GM12801 (cell line): ENCODE data around the gene GIGYF1.

Source experiments
- TF ChIP-seq, protein P1 (sequence below): IDR thresholded peaks from one replicate; pipeline ENCODE4 v1.5.1; 2011; ENCODE audit warnings: control low read depth; ENCODE audit not compliant: insufficient read length; ENCODE audit errors: extremely low read depth

The GIGYF1 gene, protein sequence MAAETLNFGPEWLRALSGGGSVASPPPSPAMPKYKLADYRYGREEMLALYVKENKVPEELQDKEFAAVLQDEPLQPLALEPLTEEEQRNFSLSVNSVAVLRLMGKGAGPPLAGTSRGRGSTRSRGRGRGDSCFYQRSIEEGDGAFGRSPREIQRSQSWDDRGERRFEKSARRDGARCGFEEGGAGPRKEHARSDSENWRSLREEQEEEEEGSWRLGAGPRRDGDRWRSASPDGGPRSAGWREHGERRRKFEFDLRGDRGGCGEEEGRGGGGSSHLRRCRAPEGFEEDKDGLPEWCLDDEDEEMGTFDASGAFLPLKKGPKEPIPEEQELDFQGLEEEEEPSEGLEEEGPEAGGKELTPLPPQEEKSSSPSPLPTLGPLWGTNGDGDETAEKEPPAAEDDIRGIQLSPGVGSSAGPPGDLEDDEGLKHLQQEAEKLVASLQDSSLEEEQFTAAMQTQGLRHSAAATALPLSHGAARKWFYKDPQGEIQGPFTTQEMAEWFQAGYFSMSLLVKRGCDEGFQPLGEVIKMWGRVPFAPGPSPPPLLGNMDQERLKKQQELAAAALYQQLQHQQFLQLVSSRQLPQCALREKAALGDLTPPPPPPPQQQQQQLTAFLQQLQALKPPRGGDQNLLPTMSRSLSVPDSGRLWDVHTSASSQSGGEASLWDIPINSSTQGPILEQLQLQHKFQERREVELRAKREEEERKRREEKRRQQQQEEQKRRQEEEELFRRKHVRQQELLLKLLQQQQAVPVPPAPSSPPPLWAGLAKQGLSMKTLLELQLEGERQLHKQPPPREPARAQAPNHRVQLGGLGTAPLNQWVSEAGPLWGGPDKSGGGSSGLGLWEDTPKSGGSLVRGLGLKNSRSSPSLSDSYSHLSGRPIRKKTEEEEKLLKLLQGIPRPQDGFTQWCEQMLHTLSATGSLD (N-terminal part only)

DNA sequence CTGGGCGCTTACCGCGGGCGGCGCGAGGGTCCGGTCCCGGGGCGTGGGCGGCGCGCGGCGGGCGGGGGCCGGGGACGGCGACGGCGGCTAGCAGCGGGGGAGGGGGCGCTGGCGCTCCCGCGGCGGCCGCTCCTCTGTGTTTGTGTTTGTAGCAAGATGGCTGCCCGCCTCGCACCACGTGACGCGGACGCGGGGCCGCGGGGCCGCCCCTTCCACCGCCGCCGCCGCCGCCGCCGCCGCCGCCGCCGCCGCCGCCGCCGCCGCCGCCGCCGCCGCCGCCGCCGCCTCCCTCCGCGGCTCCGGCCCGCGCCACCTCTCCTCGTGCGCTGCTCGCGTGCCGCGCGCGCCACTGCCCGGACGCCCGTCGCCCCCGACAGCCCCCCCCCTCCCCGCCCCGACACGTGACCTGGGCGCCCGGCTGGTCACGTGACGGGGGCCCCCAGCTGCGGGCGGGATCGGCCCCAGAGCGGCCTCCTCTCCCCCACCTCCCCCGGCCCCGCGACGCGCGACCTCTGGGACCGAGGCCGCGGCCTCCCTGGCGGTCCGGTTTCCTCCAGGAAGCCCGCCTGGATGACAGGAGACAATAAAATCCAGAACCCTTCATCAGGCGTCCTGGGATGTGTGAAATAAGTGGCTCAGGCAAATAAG lies at the start of gene GIGYF1:
GIGYF1 (minus strand) TSS at position 153 of the 648 bp plus-strand sequence. CDS start 6,012 bp downstream, outside the sequence.
- TF ChIP-seq, protein P1, sequence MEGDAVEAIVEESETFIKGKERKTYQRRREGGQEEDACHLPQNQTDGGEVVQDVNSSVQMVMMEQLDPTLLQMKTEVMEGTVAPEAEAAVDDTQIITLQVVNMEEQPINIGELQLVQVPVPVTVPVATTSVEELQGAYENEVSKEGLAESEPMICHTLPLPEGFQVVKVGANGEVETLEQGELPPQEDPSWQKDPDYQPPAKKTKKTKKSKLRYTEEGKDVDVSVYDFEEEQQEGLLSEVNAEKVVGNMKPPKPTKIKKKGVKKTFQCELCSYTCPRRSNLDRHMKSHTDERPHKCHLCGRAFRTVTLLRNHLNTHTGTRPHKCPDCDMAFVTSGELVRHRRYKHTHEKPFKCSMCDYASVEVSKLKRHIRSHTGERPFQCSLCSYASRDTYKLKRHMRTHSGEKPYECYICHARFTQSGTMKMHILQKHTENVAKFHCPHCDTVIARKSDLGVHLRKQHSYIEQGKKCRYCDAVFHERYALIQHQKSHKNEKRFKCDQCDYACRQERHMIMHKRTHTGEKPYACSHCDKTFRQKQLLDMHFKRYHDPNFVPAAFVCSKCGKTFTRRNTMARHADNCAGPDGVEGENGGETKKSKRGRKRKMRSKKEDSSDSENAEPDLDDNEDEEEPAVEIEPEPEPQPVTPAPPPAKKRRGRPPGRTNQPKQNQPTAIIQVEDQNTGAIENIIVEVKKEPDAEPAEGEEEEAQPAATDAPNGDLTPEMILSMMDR = no peak

DNA sequence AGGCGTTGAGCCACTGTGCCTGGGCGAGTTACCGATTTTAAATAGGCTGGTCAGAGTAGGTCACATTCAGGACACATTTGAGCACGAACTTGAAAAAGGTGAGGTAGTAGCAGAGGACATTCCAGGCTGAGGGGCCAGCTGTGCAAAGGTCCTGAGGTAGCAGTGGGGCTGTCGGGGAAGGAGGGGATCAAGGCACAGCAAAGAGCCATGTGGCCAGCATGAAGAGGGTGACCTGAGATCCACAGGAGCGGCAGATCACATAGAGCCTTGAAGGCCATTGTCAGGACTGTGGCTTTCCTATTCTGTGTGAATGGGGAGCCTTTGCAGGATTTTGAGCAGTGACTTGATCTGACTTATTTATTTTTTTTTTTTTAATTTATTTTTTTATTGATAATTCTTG lies 45.9 kb upstream of the GIGYF1 start:
- TF ChIP-seq, protein P1 = no peak

DNA sequence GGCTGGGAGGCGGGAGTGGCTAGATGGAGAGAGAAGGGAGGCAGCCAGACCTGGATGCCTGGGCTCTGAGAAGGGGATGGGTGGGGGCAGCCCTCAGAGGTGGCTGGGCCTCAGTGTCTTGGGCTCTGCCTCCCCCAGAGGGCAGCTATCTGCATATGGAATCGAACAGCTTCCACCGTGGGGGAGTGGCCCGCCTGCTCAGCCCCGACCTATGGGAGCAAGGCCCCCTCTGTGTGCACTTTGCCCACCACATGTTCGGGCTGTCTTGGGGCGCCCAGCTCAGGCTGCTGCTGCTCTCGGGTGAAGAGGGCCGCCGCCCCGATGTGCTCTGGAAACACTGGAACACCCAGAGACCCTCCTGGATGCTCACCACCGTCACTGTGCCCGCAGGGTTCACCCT lies 42.6 kb upstream of the GIGYF1 start:
- TF ChIP-seq, protein P1 = no peak

DNA sequence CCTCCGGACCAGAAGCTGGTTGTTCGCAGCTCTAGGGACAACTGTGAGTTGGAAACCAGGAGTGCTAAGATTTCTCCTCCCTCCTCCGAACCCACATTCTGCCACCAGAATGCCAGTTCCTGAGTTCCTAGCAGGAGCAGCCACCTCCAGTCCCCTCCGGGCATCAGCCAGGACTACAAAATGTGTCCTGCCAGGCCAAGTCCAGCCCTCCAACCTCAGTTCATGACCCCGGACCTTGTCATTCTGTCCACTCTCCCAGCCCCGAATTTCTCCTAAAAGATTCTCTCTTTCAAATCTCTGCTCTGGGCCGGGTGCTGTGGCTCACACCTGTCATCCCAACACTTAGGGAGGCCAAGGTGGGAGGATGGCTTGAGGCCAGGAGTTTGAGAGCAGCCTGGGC lies 41.7 kb upstream of the GIGYF1 start:
- TF ChIP-seq, protein P1 = no peak

DNA sequence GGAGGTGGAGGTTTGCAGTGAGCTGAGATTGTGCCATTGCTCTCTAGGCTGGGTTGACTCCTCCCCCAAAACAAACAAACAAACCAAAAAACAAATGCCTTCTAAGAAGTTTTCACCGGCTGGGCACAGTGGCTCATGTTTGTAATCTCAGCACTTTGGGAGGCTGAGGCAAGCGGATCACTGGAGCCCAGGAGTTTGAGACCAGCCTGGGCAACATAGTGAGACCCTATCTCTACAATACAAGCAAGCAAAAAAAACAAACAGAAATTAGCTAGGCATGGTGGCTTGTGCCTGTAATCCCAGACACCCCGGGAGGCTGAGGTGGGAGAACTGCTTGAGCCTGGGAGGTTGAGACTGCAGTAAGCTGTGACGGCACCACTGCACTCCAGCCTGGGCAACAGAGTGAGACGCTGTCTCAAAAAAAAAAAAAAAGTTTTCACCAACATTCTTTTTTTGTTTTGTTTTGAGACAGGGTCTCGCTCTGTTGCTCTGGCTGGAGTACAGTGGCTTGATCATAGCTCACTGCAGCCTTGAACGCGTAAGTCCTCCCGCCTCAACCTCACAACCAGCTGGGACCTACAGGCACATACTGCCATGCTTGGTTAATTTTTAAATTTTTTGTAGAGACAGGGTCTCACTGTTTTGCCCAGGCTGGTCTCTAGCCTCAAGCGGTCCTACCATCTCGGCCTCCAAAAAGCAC lies 38.0 kb upstream of the GIGYF1 start:
- TF ChIP-seq, protein P1 = no peak

DNA sequence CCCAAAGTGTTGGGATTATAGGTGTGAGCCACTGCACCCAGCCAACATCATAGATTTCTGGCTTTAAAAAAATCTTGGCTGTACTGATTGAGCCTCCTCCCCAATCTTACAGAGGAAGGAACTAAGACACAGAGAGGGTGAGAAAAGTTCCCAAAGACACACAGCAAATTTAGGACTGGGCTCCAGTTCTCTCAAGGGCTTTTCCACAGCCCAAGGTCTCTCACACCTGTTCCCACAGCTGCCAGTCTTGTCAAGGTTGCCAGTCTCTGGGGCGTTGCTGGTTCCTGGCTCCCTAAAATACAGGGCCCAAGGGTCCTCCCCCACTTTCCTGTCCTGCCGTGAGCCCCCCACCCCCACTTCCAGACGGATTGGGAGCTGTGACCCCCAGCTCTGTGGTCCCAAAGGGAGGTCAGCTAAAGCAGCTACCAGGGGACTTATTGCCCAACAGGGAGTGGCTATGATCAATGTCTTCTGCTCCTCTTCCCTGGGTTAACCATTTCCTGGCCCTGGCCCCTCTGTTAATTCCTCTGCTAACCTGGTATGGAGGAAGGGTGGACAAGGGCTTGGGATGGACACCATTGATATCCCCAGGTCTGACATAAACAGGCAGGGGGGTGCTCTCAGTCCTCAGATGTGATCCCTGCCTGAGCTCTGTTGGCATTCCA lies 36.2 kb upstream of the GIGYF1 start:
- TF ChIP-seq, protein P1 = no peak
